K562 (cell line): ENCODE measurements around the gene CHST14. TPM values are rescaled to one million over a fixed set of nuclear protein-coding genes. Genes with fewer than 3 reads are reported as not detected.

Source experiments
- CEBPG ChIP-seq, 3 experiments: fragments of 200-800 bp in 1 of 3; sonication (Bioruptor generic) in 1 of 3; sonication (generic) in 1 of 3; formaldehyde crosslinking in 1 of 3; IDR thresholded peaks in 2 of 3; conservative IDR thresholded peaks in 1 of 3; 2 replicates each; pipeline versions ENCODE4 v1.6.1 to v1.8.0; 2016 to 2022; ENCODE audit warnings: missing compliant biosample characterization in 2 of 3, missing genetic modification characterization in 2 of 3, mild to moderate bottlenecking in 1 of 3, missing genetic modification reagents in 1 of 3
- GABPB1 ChIP-seq: sonication (generic); formaldehyde crosslinking; IDR thresholded peaks from 2 replicates; pipeline ENCODE4 v1.8.0; 2022; ENCODE audit warnings: mild to moderate bottlenecking, missing genetic modification reagents
- NFATC3 ChIP-seq: fragments of 450-650 bp; IDR thresholded peaks from 2 replicates; pipeline ENCODE4 v1.6.1; 2017; ENCODE audit warnings: mild to moderate bottlenecking
- NFIC ChIP-seq: fragments of 450-650 bp; IDR thresholded peaks from 2 replicates; pipeline ENCODE4 v1.6.1; 2017; ENCODE audit warnings: mild to moderate bottlenecking, inconsistent platforms
- NR4A1 ChIP-seq, 2 experiments: fragments of 250-450 bp in 1 of 2; fragments of 450-650 bp in 1 of 2; sonication (Bioruptor Pico) in 1 of 2; IDR thresholded peaks; 2 replicates each; pipeline versions ENCODE4 v1.4.0 to v1.6.1; 2016 to 2020; ENCODE audit warnings: mild to moderate bottlenecking in 2 of 2, missing compliant biosample characterization in 1 of 2, missing genetic modification characterization in 1 of 2, moderate library complexity in 1 of 2
- PHF21A ChIP-seq: fragments of 450-650 bp; IDR thresholded peaks from 2 replicates; pipeline ENCODE4 v1.6.1; 2017; ENCODE audit warnings: low read depth, borderline replicate concordance
- PRPF4 ChIP-seq: fragments of 200-400 bp; formaldehyde crosslinking; IDR thresholded peaks from one replicate; pipeline ENCODE4 v1.6.1; 2017; ENCODE audit warnings: low read length, low read depth, mild to moderate bottlenecking; ENCODE audit not compliant: insufficient read depth, poor library complexity, severe bottlenecking
- RBBP5 ChIP-seq: fragments of 200-600 bp; sonication (generic); IDR thresholded peaks from 2 replicates; pipeline ENCODE4 v1.6.1; 2012; ENCODE audit warnings: borderline replicate concordance, mild to moderate bottlenecking, low read length, control low read depth, inconsistent platforms; ENCODE audit not compliant: insufficient read depth, poor library complexity, severe bottlenecking
- RUNX1 ChIP-seq: sonication (generic); IDR thresholded peaks from 2 replicates; pipeline ENCODE4 v1.6.1; 2016; ENCODE audit warnings: antibody characterized with exemption, low read depth
- SETDB1 ChIP-seq: IDR thresholded peaks from one replicate; pipeline ENCODE4 v1.6.1; 2012; ENCODE audit warnings: low read length, control low read depth, inconsistent platforms
- SIX5 ChIP-seq, 2 experiments: IDR thresholded peaks; 2 replicates each; pipeline ENCODE4 v1.6.1; 2011; ENCODE audit warnings: low read length in 2 of 2, borderline replicate concordance in 1 of 2, low read depth in 1 of 2, mild to moderate bottlenecking in 1 of 2, moderate library complexity in 1 of 2; ENCODE audit not compliant: insufficient read depth in 1 of 2
- SMAD4 ChIP-seq: fragments of 250-450 bp; sonication (Bioruptor Pico); conservative IDR thresholded peaks from 2 replicates; pipeline ENCODE4 v1.8.0; 2021; ENCODE audit warnings: inconsistent platforms, mild to moderate bottlenecking, moderate library complexity
- TEAD1 ChIP-seq, 2 experiments: fragments of 450-650 bp in 1 of 2; sonication (generic) in 1 of 2; formaldehyde crosslinking; IDR thresholded peaks; 2 replicates each; pipeline versions ENCODE4 v1.4.0 to v1.8.0; 2020 to 2022; ENCODE audit warnings: mild to moderate bottlenecking in 2 of 2, missing genetic modification reagents in 1 of 2
- ZBTB8A ChIP-seq: fragments of 450-650 bp; IDR thresholded peaks from 2 replicates; pipeline ENCODE4 v1.6.1; 2018; ENCODE audit warnings: mild to moderate bottlenecking, moderate library complexity; ENCODE audit not compliant: partially characterized antibody
- ZNF217 ChIP-seq: sonication (generic); formaldehyde crosslinking; IDR thresholded peaks from 2 replicates; pipeline ENCODE4 v1.8.0; 2022; ENCODE audit warnings: mild to moderate bottlenecking, missing genetic modification reagents
- ZNF23 ChIP-seq: fragments of 250-450 bp; sonication (Bioruptor Pico); IDR thresholded peaks from 2 replicates; pipeline ENCODE4 v1.4.0; 2020; ENCODE audit warnings: mild to moderate bottlenecking
- ZNF436 ChIP-seq: fragments of 250-450, 450-650 bp; sonication (Bioruptor Pico); formaldehyde crosslinking; IDR thresholded peaks from 2 replicates; pipeline ENCODE4 v1.7.0; 2020; ENCODE audit warnings: mild to moderate bottlenecking
- polyA plus RNA-seq, 8 experiments: library from polyadenylated mRNA; depleted of rRNA in 4 of 8; stranded (reverse) in 5 of 8; unstranded in 3 of 8; fragments of >200 nt; fragmentation: Nextera tagmentation in 2 of 8; fragmentation: Illumina TruSeq in 1 of 8; extraction: Ambion mirVana in 2 of 8; extraction: Trizol in 1 of 8; gene quantifications; 2 replicates each; pipeline versions ENCODE4 v1.2.1 to v1.2.3, GENCODE V29; 2011 to 2014; ENCODE audit warnings: inconsistent platforms in 1 of 8, missing spikeins in 1 of 8
- total RNA-seq, 7 experiments: library from RNA; depleted of rRNA in 6 of 7; stranded (reverse); fragments of >200 nt in 6 of 7; fragmentation: Illumina TruSeq in 2 of 7; extraction: Trizol in 2 of 7; gene quantifications; 2 replicates each; pipeline versions ENCODE4 v1.2.1 to v1.2.3, GENCODE V29; 2011 to 2021; ENCODE audit warnings: low replicate concordance in 1 of 7
- TF ChIP-seq, protein P1 (sequence below): IDR thresholded peaks from 3 replicates; pipeline ENCODE4 v1.6.1; 2011; ENCODE audit warnings: borderline replicate concordance, mild to moderate bottlenecking; ENCODE audit not compliant: insufficient read length, insufficient read depth
- TF ChIP-seq, protein P2 (sequence below): fragments of 450-650 bp; IDR thresholded peaks from 2 replicates; pipeline ENCODE4 v1.6.1; 2018; ENCODE audit warnings: mild to moderate bottlenecking, low read depth; ENCODE audit not compliant: partially characterized antibody
- TF ChIP-seq, protein P3 (sequence below): sonication (generic); formaldehyde crosslinking; IDR thresholded peaks from 2 replicates; pipeline ENCODE4 v1.8.0; 2022; ENCODE audit warnings: missing genetic modification reagents, mild to moderate bottlenecking, moderate library complexity, borderline replicate concordance
- TF ChIP-seq, protein P4 (sequence below): fragments of 250-450 bp; sonication (Bioruptor Pico); IDR thresholded peaks from 2 replicates; pipeline ENCODE4 v1.8.0; 2021; ENCODE audit warnings: moderate library complexity, mild to moderate bottlenecking, inconsistent platforms
- TF ChIP-seq, protein P5 (sequence below): fragments of 450-650 bp; formaldehyde crosslinking; IDR thresholded peaks from 2 replicates; pipeline ENCODE4 v1.4.0; 2020; ENCODE audit warnings: mild to moderate bottlenecking, moderate library complexity

CHST14 gene
- total and polyA plus RNA-seq, 9 of the 15 experiments (the other 6 are each of a cell fraction or from before 2014, with no cell fraction given), result 1.6 to 12.1 (median 4.5) TPM

DNA sequence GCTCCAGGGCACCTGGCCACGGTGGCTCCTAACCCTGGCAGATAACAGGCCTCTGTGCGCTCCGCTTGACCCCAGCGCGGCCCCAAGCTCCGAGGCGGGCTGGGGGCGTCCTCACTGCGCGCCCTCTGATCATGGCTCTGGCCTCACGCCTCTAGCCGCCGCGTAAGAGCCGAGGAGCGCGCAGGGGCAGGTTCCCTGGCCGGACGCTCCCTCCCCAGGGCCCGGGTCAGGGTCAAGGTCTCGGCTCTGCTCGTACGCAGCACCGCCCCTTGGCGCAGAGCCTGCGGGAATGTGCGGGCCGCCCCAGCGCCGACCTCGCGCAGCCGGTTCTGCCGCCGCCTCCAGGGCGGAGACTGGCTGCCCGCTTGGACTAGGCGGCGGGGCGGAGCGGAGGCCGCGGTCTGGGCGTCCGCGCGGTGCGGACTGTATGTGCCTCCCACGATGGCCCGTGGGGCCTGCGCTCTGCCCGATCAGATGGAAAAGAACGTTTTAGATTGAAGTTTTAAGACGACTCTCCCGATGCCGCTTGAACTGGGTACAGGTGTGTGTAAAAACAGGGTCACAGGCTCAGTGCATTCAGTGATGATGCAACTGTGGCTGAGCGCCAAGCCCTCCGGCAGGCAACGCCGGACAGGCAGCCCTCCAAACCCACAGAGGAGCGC is 40.8 kb downstream of the CHST14 start (continued):
- TF ChIP-seq PRPF4, result no peak
- TF ChIP-seq SMAD4 (CRISPR knock-in tag), result peak; percentile 89
- TF ChIP-seq, protein P1, sequence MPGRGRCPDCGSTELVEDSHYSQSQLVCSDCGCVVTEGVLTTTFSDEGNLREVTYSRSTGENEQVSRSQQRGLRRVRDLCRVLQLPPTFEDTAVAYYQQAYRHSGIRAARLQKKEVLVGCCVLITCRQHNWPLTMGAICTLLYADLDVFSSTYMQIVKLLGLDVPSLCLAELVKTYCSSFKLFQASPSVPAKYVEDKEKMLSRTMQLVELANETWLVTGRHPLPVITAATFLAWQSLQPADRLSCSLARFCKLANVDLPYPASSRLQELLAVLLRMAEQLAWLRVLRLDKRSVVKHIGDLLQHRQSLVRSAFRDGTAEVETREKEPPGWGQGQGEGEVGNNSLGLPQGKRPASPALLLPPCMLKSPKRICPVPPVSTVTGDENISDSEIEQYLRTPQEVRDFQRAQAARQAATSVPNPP, result no peak
- no peak for TF ChIP-seq NFATC3
- peak; percentile 92 for TF ChIP-seq CEBPG (CRISPR knock-in tag; IDR thresholded peaks at IDR 0.05)
- peak; percentile 87 to 92 for TF ChIP-seq CEBPG (tag; conservative IDR thresholded peaks at IDR 0.05 in 1 of 2, IDR thresholded peaks at IDR 0.05 in 1 of 2)
- peak in 1 of 2 experiments; percentile 88; a peak in 2 of 4 replicates for TF ChIP-seq TEAD1 (CRISPR knock-in tag; IDR thresholded peaks at IDR 0.05)
- TF ChIP-seq RBBP5, result peak; percentile 41
- TF ChIP-seq NR4A1 (CRISPR knock-in tag; IDR thresholded peaks at IDR 0.05), result no peak
- TF ChIP-seq NR4A1 (tag; IDR thresholded peaks at IDR 0.05), result no peak
- no peak for TF ChIP-seq ZNF23
- TF ChIP-seq, protein P2, sequence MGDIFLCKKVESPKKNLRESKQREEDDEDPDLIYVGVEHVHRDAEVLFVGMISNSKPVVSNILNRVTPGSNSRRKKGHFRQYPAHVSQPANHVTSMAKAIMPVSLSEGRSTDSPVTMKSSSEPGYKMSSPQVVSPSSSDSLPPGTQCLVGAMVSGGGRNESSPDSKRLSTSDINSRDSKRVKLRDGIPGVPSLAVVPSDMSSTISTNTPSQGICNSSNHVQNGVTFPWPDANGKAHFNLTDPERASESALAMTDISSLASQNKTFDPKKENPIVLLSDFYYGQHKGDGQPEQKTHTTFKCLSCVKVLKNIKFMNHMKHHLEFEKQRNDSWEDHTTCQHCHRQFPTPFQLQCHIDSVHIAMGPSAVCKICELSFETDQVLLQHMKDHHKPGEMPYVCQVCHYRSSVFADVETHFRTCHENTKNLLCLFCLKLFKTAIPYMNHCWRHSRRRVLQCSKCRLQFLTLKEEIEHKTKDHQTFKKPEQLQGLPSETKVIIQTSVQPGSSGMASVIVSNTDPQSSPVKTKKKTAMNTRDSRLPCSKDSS, result no peak
- TF ChIP-seq RUNX1, result no peak
- TF ChIP-seq ZNF436 (CRISPR knock-in tag), result no peak
- TF ChIP-seq ZBTB8A, result no peak
- peak; percentile 68 for TF ChIP-seq GABPB1
- no peak for TF ChIP-seq SETDB1
- TF ChIP-seq ZNF217 (CRISPR knock-in tag), result no peak
- TF ChIP-seq PHF21A, result no peak
- TF ChIP-seq NFIC, result peak; percentile 89
- TF ChIP-seq, protein P3, sequence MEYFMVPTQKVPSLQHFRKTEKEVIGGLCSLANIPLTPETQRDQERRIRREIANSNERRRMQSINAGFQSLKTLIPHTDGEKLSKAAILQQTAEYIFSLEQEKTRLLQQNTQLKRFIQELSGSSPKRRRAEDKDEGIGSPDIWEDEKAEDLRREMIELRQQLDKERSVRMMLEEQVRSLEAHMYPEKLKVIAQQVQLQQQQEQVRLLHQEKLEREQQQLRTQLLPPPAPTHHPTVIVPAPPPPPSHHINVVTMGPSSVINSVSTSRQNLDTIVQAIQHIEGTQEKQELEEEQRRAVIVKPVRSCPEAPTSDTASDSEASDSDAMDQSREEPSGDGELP, result peak; percentile 81
- TF ChIP-seq, protein P4, sequence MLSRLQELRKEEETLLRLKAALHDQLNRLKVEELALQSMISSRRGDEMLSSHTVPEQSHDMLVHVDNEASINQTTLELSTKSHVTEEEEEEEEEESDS (CRISPR knock-in tag), result no peak
- TF ChIP-seq, protein P5, sequence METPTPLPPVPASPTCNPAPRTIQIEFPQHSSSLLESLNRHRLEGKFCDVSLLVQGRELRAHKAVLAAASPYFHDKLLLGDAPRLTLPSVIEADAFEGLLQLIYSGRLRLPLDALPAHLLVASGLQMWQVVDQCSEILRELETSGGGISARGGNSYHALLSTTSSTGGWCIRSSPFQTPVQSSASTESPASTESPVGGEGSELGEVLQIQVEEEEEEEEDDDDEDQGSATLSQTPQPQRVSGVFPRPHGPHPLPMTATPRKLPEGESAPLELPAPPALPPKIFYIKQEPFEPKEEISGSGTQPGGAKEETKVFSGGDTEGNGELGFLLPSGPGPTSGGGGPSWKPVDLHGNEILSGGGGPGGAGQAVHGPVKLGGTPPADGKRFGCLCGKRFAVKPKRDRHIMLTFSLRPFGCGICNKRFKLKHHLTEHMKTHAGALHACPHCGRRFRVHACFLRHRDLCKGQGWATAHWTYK (CRISPR knock-in tag), result no peak
- no peak for TF ChIP-seq SIX5 (IDR thresholded peaks at IDR 0.05; ENCODE audit: borderline replicate concordance in 1 of 2, insufficient read depth in 1 of 2, low read depth in 1 of 2, low read length in 2 of 2)
